Neuronal stem cell (in vitro differentiated cells): ENCODE results near the gene APBB2.

Experiments used
- DNase-seq: peaks from one replicate; pipeline ENCODE4 v3.0.0-alpha.2; 2013; ENCODE audit warnings: low spot score
- H2AFZ ChIP-seq: one replicate; pipeline ENCODE4 v1.6.1; 2013; ENCODE audit warnings: mild to moderate bottlenecking, low read length, inconsistent platforms
- H2AK5ac ChIP-seq: 2 replicates; pipeline ENCODE4 v1.6.1; 2013; ENCODE audit warnings: low read depth, mild to moderate bottlenecking, inconsistent platforms, low read length, moderate library complexity, mixed read lengths
- H2BK120ac ChIP-seq: 2 replicates; pipeline ENCODE4 v1.6.1; 2013; ENCODE audit warnings: low read depth, mild to moderate bottlenecking, inconsistent platforms, low read length, moderate library complexity, mixed read lengths
- H2BK12ac ChIP-seq: one replicate; pipeline ENCODE4 v1.6.1; 2013; ENCODE audit warnings: low read length, inconsistent platforms
- H2BK15ac ChIP-seq: 2 replicates; pipeline ENCODE4 v1.6.1; 2013; ENCODE audit warnings: mild to moderate bottlenecking, low read length, inconsistent platforms, mixed read lengths
- H2BK5ac ChIP-seq: one replicate; pipeline ENCODE4 v1.6.1; 2013; ENCODE audit warnings: inconsistent platforms, mild to moderate bottlenecking, low read length, moderate library complexity
- H3K14ac ChIP-seq: one replicate; pipeline ENCODE4 v1.6.1; 2013; ENCODE audit warnings: low read length, inconsistent platforms
- H3K18ac ChIP-seq: 2 replicates; pipeline ENCODE4 v1.6.1; 2013; ENCODE audit warnings: low read length, inconsistent platforms
- H3K23ac ChIP-seq: 2 replicates; pipeline ENCODE4 v1.6.1; 2013; ENCODE audit warnings: low read depth, mild to moderate bottlenecking, mixed read lengths, low read length, inconsistent platforms; ENCODE audit not compliant: poor library complexity
- H3K27ac ChIP-seq: replicated peaks from 3 replicates; pipeline ENCODE4 v1.5.1; 2013; ENCODE audit warnings: low read length, inconsistent platforms
- H3K27me3 ChIP-seq, 3 experiments: 2 replicates each; pipeline ENCODE4 v1.6.1; 2013; ENCODE audit warnings: low read length in 3 of 3, mild to moderate bottlenecking in 2 of 3, inconsistent platforms in 1 of 3, low read depth in 1 of 3, mixed read lengths in 1 of 3, moderate library complexity in 1 of 3; ENCODE audit not compliant: control insufficient read depth in 3 of 3, insufficient read depth in 3 of 3
- H3K36me3 ChIP-seq, 2 donors: replicated peaks in 1 of 2; 2 replicates each; pipeline ENCODE4 v1.6.1; 2013; ENCODE audit warnings: low read length in 2 of 2; ENCODE audit not compliant: control insufficient read depth in 2 of 2, insufficient read depth in 2 of 2
- H3K4ac ChIP-seq: 2 replicates; pipeline ENCODE4 v1.6.1; 2013; ENCODE audit warnings: inconsistent platforms, mild to moderate bottlenecking, low read length, moderate library complexity
- H3K4me1 ChIP-seq, 2 donors: 1 replicate in 1 of 2; 2 replicates in 1 of 2; pipeline ENCODE4 v1.6.1; 2013; ENCODE audit warnings: low read length in 2 of 2, low read depth in 1 of 2; ENCODE audit not compliant: control insufficient read depth in 2 of 2, insufficient read depth in 1 of 2
- H3K4me2 ChIP-seq: one replicate; pipeline ENCODE4 v1.6.1; 2013; ENCODE audit warnings: mild to moderate bottlenecking, low read length, inconsistent platforms; ENCODE audit not compliant: insufficient read depth, poor library complexity, severe bottlenecking
- H3K4me3 ChIP-seq, 2 donors: 2 replicates each; pipeline ENCODE4 v1.5.1; 2013; ENCODE audit warnings: low read length in 2 of 2, mild to moderate bottlenecking in 2 of 2, inconsistent platforms in 1 of 2, moderate library complexity in 1 of 2
- H3K79me1 ChIP-seq: one replicate; pipeline ENCODE4 v1.6.1; 2013; ENCODE audit warnings: low read depth, mild to moderate bottlenecking, inconsistent platforms, low read length, moderate library complexity
- H3K9ac ChIP-seq: one replicate; pipeline ENCODE4 v1.6.1; 2013; ENCODE audit warnings: mild to moderate bottlenecking, low read depth, low read length, inconsistent platforms; ENCODE audit not compliant: poor library complexity
- H3K9me3 ChIP-seq, 2 donors: replicated peaks in 1 of 2; 2 replicates each; pipeline versions ENCODE3 to v1.6.1; 2013; ENCODE audit warnings: low read length in 2 of 2, mild to moderate bottlenecking in 2 of 2, inconsistent platforms in 1 of 2, low read depth in 1 of 2, mixed read lengths in 1 of 2, moderate library complexity in 1 of 2; ENCODE audit not compliant: control insufficient read depth in 2 of 2, insufficient read depth in 1 of 2
- H4K8ac ChIP-seq: one replicate; pipeline ENCODE4 v1.6.1; 2013; ENCODE audit warnings: low read depth, mild to moderate bottlenecking, inconsistent platforms, low read length, moderate library complexity
- H4K91ac ChIP-seq: one replicate; pipeline ENCODE4 v1.6.1; 2013; ENCODE audit warnings: low read length, low read depth, mild to moderate bottlenecking, inconsistent platforms; ENCODE audit not compliant: poor library complexity
- WGBS, 2 donors: extraction: QIAGEN DNeasy Blood & Tissue Kit; methylation state at CpG; one replicate each; pipeline ENCODE4 v1.1.7; 2013; ENCODE audit warnings: missing lambda C conversion rate in 2 of 2, mixed read lengths in 1 of 2; ENCODE audit not compliant: insufficient read length in 2 of 2, insufficient replicate concordance in 1 of 2; ENCODE audit errors: extremely low coverage in 2 of 2; 5-methylcytosine and 5-hydroxymethylcytosine counted together

APBB2 gene

GRCh38 chr4:41219421-41219950 is 5.1 kb upstream of the APBB2 start:
- Histone ChIP-seq H4K8ac (no peak overlapping the region), H2AK5ac (no peak overlapping the region), H3K23ac (no peak overlapping the region), H2BK12ac (no peak overlapping the region), H3K27me3 (peaks cover 0 to 73% (median 0%) of the 10 kb centered on the region in 3 experiments), H3K36me3 (no peaks in the 10 kb centered on the region), H3K27ac (no peak overlapping the region), H2BK5ac (no peak overlapping the region), H4K91ac (no peak overlapping the region), H3K18ac (no peak overlapping the region), H3K4me2 (no peak overlapping the region), H3K9ac (no peak overlapping the region), H3K9me3 (no peaks in the 10 kb centered on the region), H2BK15ac (no peak overlapping the region), H3K4me1 (peaks cover 0 to 6% of the 10 kb centered on the region in 2 donors), H3K4me3 (no peak overlapping the region), H3K79me1 (no peaks in the 10 kb centered on the region), H3K14ac (no peak overlapping the region), H2AFZ (no peak overlapping the region), H2BK120ac (no peak overlapping the region), H3K4ac (no peak overlapping the region)
- WGBS, 2 donors: 100% methylated on average over 1 of the region's 3 CpGs; no CpG with 5 or more reads in 1 of the 2 donors
- no peak for DNase-seq

DNA sequence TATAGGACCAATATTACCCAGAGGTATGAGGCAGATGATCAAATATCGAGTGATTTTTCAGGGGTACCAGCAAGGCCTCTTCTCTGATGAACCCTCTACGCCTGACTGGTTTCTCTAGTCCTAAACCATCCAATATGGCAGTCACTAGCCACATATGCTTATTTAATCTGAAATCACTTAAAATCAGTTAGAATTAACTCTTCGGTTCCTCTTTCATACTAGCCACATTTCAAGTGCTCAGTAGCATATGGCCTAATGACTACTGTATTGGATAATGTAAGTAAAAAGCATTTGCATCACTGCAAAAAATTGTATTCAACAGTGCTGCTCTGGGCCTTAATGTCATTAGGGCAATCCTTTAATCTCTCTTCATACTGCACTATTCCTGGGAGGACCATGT is 4.4 kb upstream of the APBB2 start:
- no peak overlapping the region for H2BK120ac ChIP-seq
- H3K23ac ChIP-seq: no peak overlapping the region
- H3K36me3 ChIP-seq: no peaks in the 10 kb centered on the region
- no peak overlapping the region for H3K9ac ChIP-seq
- no peak overlapping the region for H2BK12ac ChIP-seq
- no peak overlapping the region for H3K27ac ChIP-seq
- no peaks in the 10 kb centered on the region for H3K9me3 ChIP-seq
- no peaks in the 10 kb centered on the region for H3K79me1 ChIP-seq
- H2BK15ac ChIP-seq: no peak overlapping the region
- DNase-seq: no peak
- no peak overlapping the region for H3K18ac ChIP-seq
- H3K27me3 ChIP-seq: peaks cover 0 to 72% (median 0%) of the 10 kb centered on the region in 3 experiments
- H2AK5ac ChIP-seq: no peak overlapping the region
- H3K14ac ChIP-seq: no peak overlapping the region
- no peak overlapping the region for H3K4me2 ChIP-seq
- no peak overlapping the region for H3K4me3 ChIP-seq
- no peak overlapping the region for H4K8ac ChIP-seq
- no peak overlapping the region for H4K91ac ChIP-seq
- H2AFZ ChIP-seq: no peak overlapping the region
- WGBS, 2 donors: no CpG with 5 or more reads among the region's 3 CpGs
- peaks cover 0 to 6% of the 10 kb centered on the region in 2 donors for H3K4me1 ChIP-seq
- no peak overlapping the region for H3K4ac ChIP-seq
- no peak overlapping the region for H2BK5ac ChIP-seq

DNA sequence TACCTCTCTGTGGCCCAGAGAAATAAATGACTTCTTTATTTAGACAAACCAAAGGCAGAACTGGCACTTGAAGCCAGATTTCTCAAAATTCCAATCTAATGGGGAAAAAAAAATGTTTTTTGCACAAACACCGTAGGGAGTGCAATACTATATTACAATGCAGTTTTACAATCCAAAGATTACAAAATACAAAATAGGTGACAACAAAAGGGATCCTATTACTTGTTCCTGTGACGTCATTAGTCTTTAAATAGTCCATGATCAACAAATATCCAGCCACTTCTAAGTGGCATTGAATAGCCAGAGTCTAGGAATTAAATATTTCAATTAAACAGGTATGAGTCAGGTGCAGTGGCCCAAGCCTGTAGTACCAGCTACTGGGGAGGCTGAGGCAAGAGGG is 3.0 kb upstream of the APBB2 start:
- H3K27ac ChIP-seq: no peak overlapping the region
- no peaks in the 10 kb centered on the region for H3K36me3 ChIP-seq
- no peak overlapping the region for H4K91ac ChIP-seq
- no peak overlapping the region for H2AFZ ChIP-seq
- H3K9ac ChIP-seq: no peak overlapping the region
- H3K14ac ChIP-seq: no peak overlapping the region
- H4K8ac ChIP-seq: no peak overlapping the region
- no peak overlapping the region for H2BK15ac ChIP-seq
- no peaks in the 10 kb centered on the region for H3K79me1 ChIP-seq
- H3K4ac ChIP-seq: no peak overlapping the region
- no peak overlapping the region for H2BK12ac ChIP-seq
- WGBS, 2 donors: no CpG with 5 or more reads among the region's 2 CpGs
- no peak overlapping the region for H2BK120ac ChIP-seq
- no peaks in the 10 kb centered on the region for H3K9me3 ChIP-seq
- no peak overlapping the region for H3K4me2 ChIP-seq
- no peak overlapping the region for H2BK5ac ChIP-seq
- H3K23ac ChIP-seq: no peak overlapping the region
- H3K18ac ChIP-seq: no peak overlapping the region
- no peak overlapping the region for H2AK5ac ChIP-seq
- H3K27me3 ChIP-seq: peaks cover 0 to 74% (median 0%) of the 10 kb centered on the region in 3 experiments
- no peak for DNase-seq
- peaks cover 5 to 6% of the 10 kb centered on the region in 2 donors for H3K4me1 ChIP-seq
- no peak overlapping the region for H3K4me3 ChIP-seq

GRCh38 chr4:41217020-41217333 is 2.6 kb upstream of the APBB2 start:
- Histone ChIP-seq H4K8ac (no peak overlapping the region), H3K79me1 (no peaks in the 10 kb centered on the region), H3K27ac (no peak overlapping the region), H4K91ac (no peak overlapping the region), H3K4me1 (peaks cover 5 to 6% of the 10 kb centered on the region in 2 donors), H3K9ac (no peak overlapping the region), H2AFZ (peak overlapping the region; percentile 86), H3K4me2 (peak overlapping the region; percentile 70), H3K9me3 (no peaks in the 10 kb centered on the region), H3K4ac (no peak overlapping the region), H3K23ac (no peak overlapping the region), H3K18ac (no peak overlapping the region), H2AK5ac (no peak overlapping the region), H3K14ac (no peak overlapping the region), H2BK15ac (no peak overlapping the region), H2BK120ac (no peak overlapping the region), H3K36me3 (no peaks in the 10 kb centered on the region), H3K4me3 (peak overlapping the region in 1 of 2 donors; percentile 38), H3K27me3 (peaks cover 0 to 76% (median 0%) of the 10 kb centered on the region in 3 experiments), H2BK12ac (no peak overlapping the region), H2BK5ac (no peak overlapping the region)
- WGBS, 2 donors: no CpG with 5 or more reads among the region's 2 CpGs
- DNase-seq: no peak
